ENCODE measurements around the gene ST6GALNAC5. TPM values are rescaled to one million over a fixed set of nuclear protein-coding genes. Genes with fewer than 3 reads are reported as not detected.

The ST6GALNAC5 gene
- total RNA-seq, 1 experiment from 2014 or later, result 0.24 TPM

GRCh38 chr1:76824106-76824505 is 43.2 kb upstream of the ST6GALNAC5 start:
- intact Hi-C loops (cut with micrococcal nuclease; ENCODE audit: unreplicated experiment), result no loop called here
- H3K9me2 ChIP-seq (ENCODE audit: insufficient read depth), result no peaks in the 10 kb centered on the region
- H3K79me2 ChIP-seq (ENCODE audit: low read depth), result no peaks in the 10 kb centered on the region
- H3K27me3 ChIP-seq (ENCODE audit: insufficient read depth, low read depth), result no peaks in the 10 kb centered on the region
- no peaks in the 10 kb centered on the region for H3K4me1 ChIP-seq (replicated peaks; ENCODE audit: insufficient read depth)
- CTCF ChIA-PET, result no interaction called here
- BruUV-seq (replicated peaks), result no TSS peak
- H3K36me3 ChIP-seq (ENCODE audit: low read depth), result no peaks in the 10 kb centered on the region
- POLR2A ChIA-PET (ENCODE audit: unreplicated experiment), result no interaction called here
- H4K20me1 ChIP-seq (ENCODE audit: insufficient read depth), result no peaks in the 10 kb centered on the region
- H3K27ac ChIP-seq, result no peak overlapping the region
- H2AFZ ChIP-seq, result no peak overlapping the region
- no peaks in the 10 kb centered on the region for H3F3A ChIP-seq (ENCODE audit: insufficient read depth, low read depth)
- TF ChIP-seq EZH2 (IDR thresholded peaks at IDR 0.05; ENCODE audit: low read depth) (no peak), CTCF (conservative IDR thresholded peaks at IDR 0.05) (no peak)
- H3K9me3 ChIP-seq (ENCODE audit: insufficient read depth, low read depth), result no peaks in the 10 kb centered on the region
- DNase-seq, result no peak
- H3K4me3 ChIP-seq, result no peak overlapping the region
- H3K4me2 ChIP-seq, result no peak overlapping the region

- BruUV-seq (replicated peaks), result no TSS peak
- no peaks in the 10 kb centered on the region for H3K9me3 ChIP-seq (ENCODE audit: insufficient read depth, low read depth)
- H3K4me2 ChIP-seq, result no peak overlapping the region
- TF ChIP-seq CTCF (conservative IDR thresholded peaks at IDR 0.05), result no peak
- TF ChIP-seq EZH2 (IDR thresholded peaks at IDR 0.05; ENCODE audit: low read depth), result no peak
- no peaks in the 10 kb centered on the region for H4K20me1 ChIP-seq (ENCODE audit: insufficient read depth)
- no peaks in the 10 kb centered on the region for H3K9me2 ChIP-seq (ENCODE audit: insufficient read depth)
- no peaks in the 10 kb centered on the region for H3K36me3 ChIP-seq (ENCODE audit: low read depth)
- no peaks in the 10 kb centered on the region for H3K4me1 ChIP-seq (replicated peaks; ENCODE audit: insufficient read depth)
- intact Hi-C loops (cut with micrococcal nuclease; ENCODE audit: unreplicated experiment), result no loop called here
- no peak overlapping the region for H3K4me3 ChIP-seq
- no peak for DNase-seq
- H3K27ac ChIP-seq, result no peak overlapping the region
- CTCF ChIA-PET, result no interaction called here
- POLR2A ChIA-PET (ENCODE audit: unreplicated experiment), result no interaction called here
- no peak overlapping the region for H2AFZ ChIP-seq
- H3K27me3 ChIP-seq (ENCODE audit: insufficient read depth, low read depth), result no peaks in the 10 kb centered on the region
- H3F3A ChIP-seq (ENCODE audit: insufficient read depth, low read depth), result no peaks in the 10 kb centered on the region
- no peaks in the 10 kb centered on the region for H3K79me2 ChIP-seq (ENCODE audit: low read depth)
Measured at GRCh38 chr1:76826072-76826845, 41.0 kb upstream of the ST6GALNAC5 start.

GRCh38 chr1:76827066-76827465 is 40.2 kb upstream of the ST6GALNAC5 start:
- no peak overlapping the region for H3K4me2 ChIP-seq
- H3F3A ChIP-seq (ENCODE audit: insufficient read depth, low read depth), result no peaks in the 10 kb centered on the region
- TF ChIP-seq CTCF (conservative IDR thresholded peaks at IDR 0.05) (no peak), EZH2 (IDR thresholded peaks at IDR 0.05; ENCODE audit: low read depth) (no peak)
- no peaks in the 10 kb centered on the region for H3K4me1 ChIP-seq (replicated peaks; ENCODE audit: insufficient read depth)
- H3K9me2 ChIP-seq (ENCODE audit: insufficient read depth), result no peaks in the 10 kb centered on the region
- no peaks in the 10 kb centered on the region for H3K79me2 ChIP-seq (ENCODE audit: low read depth)
- H3K27me3 ChIP-seq (ENCODE audit: insufficient read depth, low read depth), result no peaks in the 10 kb centered on the region
- ChIA-PET CTCF (no interaction called here), POLR2A (ENCODE audit: unreplicated experiment) (no interaction called here)
- no peaks in the 10 kb centered on the region for H3K9me3 ChIP-seq (ENCODE audit: insufficient read depth, low read depth)
- H3K36me3 ChIP-seq (ENCODE audit: low read depth), result no peaks in the 10 kb centered on the region
- DNase-seq, result no peak
- no peak overlapping the region for H2AFZ ChIP-seq
- no peak overlapping the region for H3K27ac ChIP-seq
- H4K20me1 ChIP-seq (ENCODE audit: insufficient read depth), result no peaks in the 10 kb centered on the region
- intact Hi-C loops (cut with micrococcal nuclease; ENCODE audit: unreplicated experiment), result no loop called here
- no TSS peak for BruUV-seq (replicated peaks)
- no peak overlapping the region for H3K4me3 ChIP-seq
